Hepatocyte (in vitro differentiated cells): ENCODE results near the gene PHF12.

Experiments
- EZH2 ChIP-seq: fragments of 200-600 bp; sonication (generic); IDR thresholded peaks from 2 replicates; pipeline ENCODE4 v1.6.1; 2016; ENCODE audit warnings: antibody characterized with exemption, mild to moderate bottlenecking, borderline replicate concordance
- EZH2phosphoT487 ChIP-seq: fragments of 200-600 bp; sonication (generic); IDR thresholded peaks from one replicate; pipeline ENCODE4 v1.6.1; 2018; ENCODE audit warnings: antibody characterized with exemption, mild to moderate bottlenecking, low read depth, moderate library complexity; ENCODE audit not compliant: unreplicated experiment, severe bottlenecking
- TF ChIP-seq, protein P1 (sequence below): fragments of 200-600 bp; sonication (generic); IDR thresholded peaks from 2 replicates; pipeline ENCODE4 v1.5.1; 2016; ENCODE audit warnings: antibody characterized with exemption, mild to moderate bottlenecking; ENCODE audit not compliant: poor library complexity

DNA sequence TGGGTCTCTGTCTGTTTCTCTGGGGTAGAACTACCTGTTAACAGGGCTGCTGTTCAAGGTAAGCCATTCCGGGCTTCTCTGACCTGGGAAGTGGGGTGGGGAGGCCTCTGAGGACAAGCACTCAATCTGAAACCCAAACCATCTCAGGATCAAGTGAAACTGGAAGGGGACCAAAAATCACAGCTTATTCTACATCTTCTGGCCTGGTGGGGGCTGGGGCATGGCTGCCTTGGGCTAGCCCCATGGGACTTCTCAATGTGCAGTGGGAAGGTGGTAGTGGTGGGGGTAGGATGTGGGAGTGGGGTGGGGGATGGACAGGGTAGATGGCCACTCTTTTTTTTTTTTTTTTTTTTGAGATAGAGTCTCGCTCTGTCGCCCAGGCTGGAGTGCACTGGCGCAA is 59.3 kb downstream of the PHF12 start:
- TF ChIP-seq, protein P1, sequence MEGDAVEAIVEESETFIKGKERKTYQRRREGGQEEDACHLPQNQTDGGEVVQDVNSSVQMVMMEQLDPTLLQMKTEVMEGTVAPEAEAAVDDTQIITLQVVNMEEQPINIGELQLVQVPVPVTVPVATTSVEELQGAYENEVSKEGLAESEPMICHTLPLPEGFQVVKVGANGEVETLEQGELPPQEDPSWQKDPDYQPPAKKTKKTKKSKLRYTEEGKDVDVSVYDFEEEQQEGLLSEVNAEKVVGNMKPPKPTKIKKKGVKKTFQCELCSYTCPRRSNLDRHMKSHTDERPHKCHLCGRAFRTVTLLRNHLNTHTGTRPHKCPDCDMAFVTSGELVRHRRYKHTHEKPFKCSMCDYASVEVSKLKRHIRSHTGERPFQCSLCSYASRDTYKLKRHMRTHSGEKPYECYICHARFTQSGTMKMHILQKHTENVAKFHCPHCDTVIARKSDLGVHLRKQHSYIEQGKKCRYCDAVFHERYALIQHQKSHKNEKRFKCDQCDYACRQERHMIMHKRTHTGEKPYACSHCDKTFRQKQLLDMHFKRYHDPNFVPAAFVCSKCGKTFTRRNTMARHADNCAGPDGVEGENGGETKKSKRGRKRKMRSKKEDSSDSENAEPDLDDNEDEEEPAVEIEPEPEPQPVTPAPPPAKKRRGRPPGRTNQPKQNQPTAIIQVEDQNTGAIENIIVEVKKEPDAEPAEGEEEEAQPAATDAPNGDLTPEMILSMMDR = no peak
- TF ChIP-seq EZH2phosphoT487 (no peak), EZH2 (no peak)
